ENCODE data around the gene MSANTD2.

MSANTD2 gene

GRCh38 chr11:124751391-124751740 is 48.8 kb downstream of the MSANTD2 start:
- TF ChIP-seq CTCF (IDR thresholded peaks at IDR 0.05; ENCODE audit: low read length, missing control alignments): no peak
- H3K4me3 ChIP-seq (replicated peaks; ENCODE audit: low read depth, low read length): no peak overlapping the region

DNA sequence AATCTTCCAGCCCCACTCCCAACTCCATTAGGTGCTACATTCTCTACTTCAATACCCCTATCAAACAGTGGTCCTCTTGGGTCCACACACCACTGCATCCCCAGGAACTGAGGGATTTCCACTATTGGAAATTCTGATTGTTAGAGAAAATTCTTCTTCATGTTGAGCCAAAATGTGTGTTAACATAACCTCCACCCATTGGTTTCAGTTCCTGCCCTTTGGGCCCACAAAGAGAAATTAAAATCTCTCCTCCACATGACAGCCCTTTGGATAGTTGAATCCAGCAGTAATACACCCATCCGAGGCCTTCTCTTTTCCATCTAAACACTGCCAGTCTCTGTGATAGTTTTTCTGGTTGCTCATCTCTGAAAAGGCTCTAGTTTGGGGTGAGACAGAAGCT is 50.3 kb downstream of the MSANTD2 start:
- no peak for TF ChIP-seq CTCF (IDR thresholded peaks at IDR 0.05; ENCODE audit: low read length, missing control alignments)
- no peak overlapping the region for H3K4me3 ChIP-seq (replicated peaks; ENCODE audit: low read depth, low read length)
- DNase-seq (ENCODE audit: low read depth): no peak

More at GRCh38 chr11:124751391-124751740, 48.8 kb downstream of the MSANTD2 start:
- no peak for DNase-seq (ENCODE audit: low read depth)

GRCh38 chr11:124748481-124749343 is 51.5 kb downstream of the MSANTD2 start:
- no peak overlapping the region for H3K4me3 ChIP-seq (replicated peaks; ENCODE audit: low read depth, low read length)
- no peak for DNase-seq (ENCODE audit: low read depth)
- TF ChIP-seq CTCF (IDR thresholded peaks at IDR 0.05; ENCODE audit: low read length, missing control alignments): no peak

DNA sequence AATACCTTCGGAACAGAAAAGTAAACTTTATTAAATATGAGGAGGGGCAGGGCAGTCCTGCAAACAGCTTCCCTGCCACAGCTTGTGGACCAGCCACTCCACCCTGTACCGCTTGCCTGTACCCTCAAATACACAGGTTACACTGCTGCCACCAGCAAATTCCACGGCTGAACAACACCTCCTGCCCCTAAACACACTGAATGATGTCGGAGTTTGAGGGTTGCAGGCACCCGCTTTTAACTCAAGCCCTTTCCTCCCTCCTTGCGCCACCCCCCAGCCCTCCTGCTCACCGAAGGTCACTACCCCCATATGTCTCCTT is 52.1 kb downstream of the MSANTD2 start:
- no peak for DNase-seq (ENCODE audit: low read depth)
- H3K4me3 ChIP-seq (replicated peaks; ENCODE audit: low read depth, low read length): no peak overlapping the region
- TF ChIP-seq CTCF (IDR thresholded peaks at IDR 0.05; ENCODE audit: low read length, missing control alignments): no peak

GRCh38 chr11:124747406-124748099 is 52.7 kb downstream of the MSANTD2 start:
- no peak for DNase-seq (ENCODE audit: low read depth)
- no peak for TF ChIP-seq CTCF (IDR thresholded peaks at IDR 0.05; ENCODE audit: low read length, missing control alignments)
- H3K4me3 ChIP-seq (replicated peaks; ENCODE audit: low read depth, low read length): no peak overlapping the region

GRCh38 chr11:124746621-124747243 is 53.5 kb downstream of the MSANTD2 start:
- peak; percentile 28 for TF ChIP-seq CTCF (IDR thresholded peaks at IDR 0.05; ENCODE audit: low read length, missing control alignments)
- peak; percentile 57 for DNase-seq (ENCODE audit: low read depth)
- peak overlapping the region; percentile 51 for H3K4me3 ChIP-seq (replicated peaks; ENCODE audit: low read depth, low read length)

Measured in fibroblast of pulmonary artery (primary cell).